Ishikawa (cell line): Measurements from ENCODE around the gene GPR146.

Experiments
- CREB1 ChIP-seq: IDR thresholded peaks from 2 replicates; pipeline ENCODE4 v1.6.1; 2012; ENCODE audit warnings: low read depth
- EP300 ChIP-seq: IDR thresholded peaks from 2 replicates; pipeline ENCODE4 v1.6.1; 2012; ENCODE audit warnings: borderline replicate concordance
- FOXM1 ChIP-seq: IDR thresholded peaks from 2 replicates; pipeline ENCODE4 v1.6.1; 2012; ENCODE audit warnings: low read depth, borderline replicate concordance
- NFIC ChIP-seq: IDR thresholded peaks from 2 replicates; pipeline ENCODE4 v1.6.1; 2012
- TAF1 ChIP-seq: IDR thresholded peaks from 2 replicates; pipeline ENCODE4 v1.6.1; 2012; ENCODE audit warnings: low read depth, mild to moderate bottlenecking
- TCF12 ChIP-seq: IDR thresholded peaks from 2 replicates; pipeline ENCODE4 v1.6.1; 2012; ENCODE audit warnings: low read depth

- TF ChIP-seq TAF1 = no peak
- no peak for TF ChIP-seq NFIC
- TF ChIP-seq EP300 = no peak
- no peak for TF ChIP-seq FOXM1
- TF ChIP-seq TCF12 = no peak
- no peak for TF ChIP-seq CREB1
Observed at GRCh38 chr7:1049006-1049741, 4.8 kb downstream of the GPR146 start.
